HEK293 (cell line): ENCODE data around the gene ALOX12B.

Experiments
- GLI4 ChIP-seq: fragments of 450-650 bp; formaldehyde crosslinking; IDR thresholded peaks from 2 replicates; pipeline ENCODE4 v1.5.1; 2016; ENCODE audit warnings: missing biosample characterization, missing genetic modification characterization
- GLIS1 ChIP-seq: fragments of 450-650 bp; formaldehyde crosslinking; IDR thresholded peaks from 2 replicates; pipeline ENCODE4 v1.5.1; 2016; ENCODE audit warnings: missing biosample characterization, missing genetic modification characterization
- HOXA7 ChIP-seq: sonication (generic); formaldehyde crosslinking; IDR thresholded peaks from 2 replicates; pipeline ENCODE4 v1.8.1; 2022; ENCODE audit warnings: missing genetic modification reagents, borderline replicate concordance
- HOXD13 ChIP-seq: sonication (generic); formaldehyde crosslinking; IDR thresholded peaks from 2 replicates; pipeline ENCODE4 v1.8.0; 2022; ENCODE audit warnings: missing genetic modification reagents, borderline replicate concordance
- IKZF3 ChIP-seq: fragments of 450-650 bp; IDR thresholded peaks from 2 replicates; pipeline ENCODE4 v1.5.0; 2018; ENCODE audit warnings: missing biosample characterization, mild to moderate bottlenecking, missing genetic modification characterization, moderate library complexity
- MZF1 ChIP-seq: fragments of 450-650 bp; formaldehyde crosslinking; IDR thresholded peaks from 2 replicates; pipeline ENCODE4 v1.5.1; 2017; ENCODE audit warnings: missing biosample characterization, missing genetic modification characterization, borderline replicate concordance
- PRDM1 ChIP-seq: fragments of 450-650 bp; formaldehyde crosslinking; IDR thresholded peaks from 2 replicates; pipeline ENCODE4; 2016; ENCODE audit warnings: missing biosample characterization, missing genetic modification characterization
- RBAK ChIP-seq: fragments of 450-650 bp; formaldehyde crosslinking; IDR thresholded peaks from 2 replicates; pipeline ENCODE4 v1.5.1; 2016; ENCODE audit warnings: missing biosample characterization, missing genetic modification characterization
- REPIN1 ChIP-seq: fragments of 450-650 bp; formaldehyde crosslinking; IDR thresholded peaks from 2 replicates; pipeline ENCODE4 v1.5.1; 2017; ENCODE audit warnings: missing biosample characterization, missing genetic modification characterization, low read depth
- SP2 ChIP-seq: fragments of 450-650 bp; formaldehyde crosslinking; IDR thresholded peaks from 2 replicates; pipeline ENCODE4 v1.5.1; 2016; ENCODE audit warnings: missing biosample characterization, missing genetic modification characterization
- TCF7L2 ChIP-seq: IDR thresholded peaks from 2 replicates; pipeline ENCODE4 v1.6.1; 2011; ENCODE audit warnings: low read depth, mild to moderate bottlenecking, inconsistent platforms, low read length, moderate library complexity, borderline replicate concordance
- ZFP3 ChIP-seq: fragments of 450-650 bp; formaldehyde crosslinking; IDR thresholded peaks from 2 replicates; pipeline ENCODE4 v1.5.1; 2016; ENCODE audit warnings: low read depth, missing biosample characterization, missing genetic modification characterization
- ZIC2 ChIP-seq: fragments of 450-650 bp; formaldehyde crosslinking; IDR thresholded peaks from 2 replicates; pipeline ENCODE4 v1.5.1; 2016; ENCODE audit warnings: missing biosample characterization, missing genetic modification characterization
- ZNF132 ChIP-seq: fragments of 450-650 bp; formaldehyde crosslinking; IDR thresholded peaks from 2 replicates; pipeline ENCODE4 v1.5.1; 2017; ENCODE audit warnings: missing biosample characterization, missing genetic modification characterization, borderline replicate concordance
- ZNF169 ChIP-seq: fragments of 450-650 bp; formaldehyde crosslinking; IDR thresholded peaks from 2 replicates; pipeline ENCODE4 v1.5.1; 2016; ENCODE audit warnings: missing biosample characterization, missing genetic modification characterization
- ZNF223 ChIP-seq: fragments of 450-650 bp; formaldehyde crosslinking; IDR thresholded peaks from 2 replicates; pipeline ENCODE4 v1.5.1; 2016; ENCODE audit warnings: missing biosample characterization, missing genetic modification characterization
- ZNF423 ChIP-seq: fragments of 450-650 bp; formaldehyde crosslinking; IDR thresholded peaks from 2 replicates; pipeline ENCODE4 v1.5.1; 2016; ENCODE audit warnings: missing biosample characterization, missing genetic modification characterization
- ZNF48 ChIP-seq: fragments of 450-650 bp; formaldehyde crosslinking; IDR thresholded peaks from 2 replicates; pipeline ENCODE4 v1.5.1; 2016; ENCODE audit warnings: missing biosample characterization, missing genetic modification characterization
- ZNF521 ChIP-seq: fragments of 450-650 bp; formaldehyde crosslinking; IDR thresholded peaks from 2 replicates; pipeline ENCODE4 v1.5.1; 2017; ENCODE audit warnings: missing biosample characterization, mild to moderate bottlenecking, missing genetic modification characterization
- ZNF530 ChIP-seq: fragments of 450-650 bp; formaldehyde crosslinking; IDR thresholded peaks from 2 replicates; pipeline ENCODE4 v1.5.1; 2016; ENCODE audit warnings: low read depth, missing biosample characterization, missing genetic modification characterization
- ZNF555 ChIP-seq: fragments of 450-650 bp; formaldehyde crosslinking; conservative IDR thresholded peaks from 2 replicates; pipeline ENCODE4 v1.5.1; 2017; ENCODE audit warnings: missing biosample characterization, mild to moderate bottlenecking, missing genetic modification characterization, inconsistent platforms
- ZNF560 ChIP-seq: fragments of 450-650 bp; formaldehyde crosslinking; IDR thresholded peaks from 2 replicates; pipeline ENCODE4 v1.5.1; 2017; ENCODE audit warnings: missing biosample characterization, missing genetic modification characterization, borderline replicate concordance
- ZNF600 ChIP-seq: fragments of 450-650 bp; formaldehyde crosslinking; IDR thresholded peaks from 2 replicates; pipeline ENCODE4 v1.5.1; 2016; ENCODE audit warnings: missing biosample characterization, missing genetic modification characterization
- ZNF621 ChIP-seq: fragments of 450-650 bp; formaldehyde crosslinking; IDR thresholded peaks from 2 replicates; pipeline ENCODE4 v1.5.1; 2017; ENCODE audit warnings: missing biosample characterization, missing genetic modification characterization
- ZNF658 ChIP-seq: fragments of 450-650 bp; formaldehyde crosslinking; IDR thresholded peaks from 2 replicates; pipeline ENCODE4; 2016; ENCODE audit warnings: missing biosample characterization, missing genetic modification characterization
- TF ChIP-seq, protein P1 (sequence below): fragments of 450-650 bp; formaldehyde crosslinking; IDR thresholded peaks from 2 replicates; pipeline ENCODE4 v1.5.1; 2017; ENCODE audit warnings: missing biosample characterization, missing genetic modification characterization
- TF ChIP-seq, protein P2 (sequence below): fragments of 450-650 bp; formaldehyde crosslinking; IDR thresholded peaks from 2 replicates; pipeline ENCODE4; 2016; ENCODE audit warnings: missing biosample characterization, missing genetic modification characterization
- TF ChIP-seq, protein P3 (sequence below): fragments of 450-650 bp; formaldehyde crosslinking; IDR thresholded peaks from 2 replicates; pipeline ENCODE4 v1.5.1; 2017; ENCODE audit warnings: missing biosample characterization, missing genetic modification characterization
- TF ChIP-seq, protein P4 (sequence below): fragments of 450-650 bp; formaldehyde crosslinking; IDR thresholded peaks from 2 replicates; pipeline ENCODE4 v1.5.1; 2016; ENCODE audit warnings: missing biosample characterization, missing genetic modification characterization
- TF ChIP-seq, protein P5 (sequence below): fragments of 450-650 bp; formaldehyde crosslinking; IDR thresholded peaks from 2 replicates; pipeline ENCODE4 v1.5.1; 2016; ENCODE audit warnings: missing biosample characterization, missing genetic modification characterization, low read depth

Gene ALOX12B

DNA sequence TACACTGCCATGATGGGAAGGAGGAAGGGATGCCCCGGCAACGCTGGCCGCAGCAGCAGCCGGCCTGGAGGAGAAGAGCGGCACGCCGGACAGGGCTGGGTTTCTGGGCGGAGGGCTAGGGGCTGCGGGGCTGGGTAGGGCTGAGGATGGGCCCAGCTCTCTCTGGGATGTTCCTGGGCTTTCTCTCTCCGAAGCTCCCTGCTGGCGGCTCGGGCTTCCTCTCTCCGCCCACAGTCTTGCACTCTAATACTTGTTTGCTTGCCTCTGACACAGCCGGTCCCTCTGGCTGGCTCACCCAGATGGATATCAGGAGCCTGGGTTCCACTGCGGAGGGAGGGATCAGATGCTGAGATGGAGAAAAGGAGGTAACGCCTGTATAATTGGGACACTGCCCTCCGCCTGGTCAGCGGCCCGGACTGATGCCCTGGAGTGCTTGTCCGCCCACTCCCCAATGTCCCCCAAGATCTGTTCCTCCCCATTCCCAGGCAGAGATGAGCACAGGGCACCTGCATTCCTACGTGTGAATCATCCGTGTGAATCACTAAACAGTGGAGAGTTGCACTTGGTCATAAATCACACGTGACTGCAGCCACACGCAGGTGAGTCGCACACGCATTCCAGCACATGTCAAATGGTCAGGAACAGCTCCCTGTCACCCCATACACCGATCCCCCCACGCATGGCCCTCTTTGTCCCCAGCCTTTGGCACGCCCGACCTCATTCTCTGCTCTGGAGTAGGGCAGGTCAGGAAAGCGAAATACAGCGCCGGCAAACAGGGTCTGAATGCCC, 30.7 kb upstream of the ALOX12B start, which contains the start of gene ALOXE3 (continued):
- TF ChIP-seq, protein P1, sequence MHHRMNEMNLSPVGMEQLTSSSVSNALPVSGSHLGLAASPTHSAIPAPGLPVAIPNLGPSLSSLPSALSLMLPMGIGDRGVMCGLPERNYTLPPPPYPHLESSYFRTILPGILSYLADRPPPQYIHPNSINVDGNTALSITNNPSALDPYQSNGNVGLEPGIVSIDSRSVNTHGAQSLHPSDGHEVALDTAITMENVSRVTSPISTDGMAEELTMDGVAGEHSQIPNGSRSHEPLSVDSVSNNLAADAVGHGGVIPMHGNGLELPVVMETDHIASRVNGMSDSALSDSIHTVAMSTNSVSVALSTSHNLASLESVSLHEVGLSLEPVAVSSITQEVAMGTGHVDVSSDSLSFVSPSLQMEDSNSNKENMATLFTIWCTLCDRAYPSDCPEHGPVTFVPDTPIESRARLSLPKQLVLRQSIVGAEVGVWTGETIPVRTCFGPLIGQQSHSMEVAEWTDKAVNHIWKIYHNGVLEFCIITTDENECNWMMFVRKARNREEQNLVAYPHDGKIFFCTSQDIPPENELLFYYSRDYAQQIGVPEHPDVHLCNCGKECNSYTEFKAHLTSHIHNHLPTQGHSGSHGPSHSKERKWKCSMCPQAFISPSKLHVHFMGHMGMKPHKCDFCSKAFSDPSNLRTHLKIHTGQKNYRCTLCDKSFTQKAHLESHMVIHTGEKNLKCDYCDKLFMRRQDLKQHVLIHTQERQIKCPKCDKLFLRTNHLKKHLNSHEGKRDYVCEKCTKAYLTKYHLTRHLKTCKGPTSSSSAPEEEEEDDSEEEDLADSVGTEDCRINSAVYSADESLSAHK (tag by site-specific recombination): no peak
- TF ChIP-seq ZIC2: no peak
- TF ChIP-seq, protein P2, sequence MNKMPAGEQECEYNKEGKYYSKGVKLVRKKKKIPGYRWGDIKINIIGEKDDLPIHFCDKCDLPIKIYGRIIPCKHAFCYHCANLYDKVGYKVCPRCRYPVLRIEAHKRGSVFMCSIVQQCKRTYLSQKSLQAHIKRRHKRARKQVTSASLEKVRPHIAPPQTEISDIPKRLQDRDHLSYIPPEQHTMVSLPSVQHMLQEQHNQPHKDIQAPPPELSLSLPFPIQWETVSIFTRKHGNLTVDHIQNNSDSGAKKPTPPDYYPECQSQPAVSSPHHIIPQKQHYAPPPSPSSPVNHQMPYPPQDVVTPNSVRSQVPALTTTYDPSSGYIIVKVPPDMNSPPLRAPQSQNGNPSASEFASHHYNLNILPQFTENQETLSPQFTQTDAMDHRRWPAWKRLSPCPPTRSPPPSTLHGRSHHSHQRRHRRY: no peak
- peak; percentile 62 for TF ChIP-seq MZF1 (tag by site-specific recombination)
- TF ChIP-seq ZNF48 (tag by site-specific recombination): no peak
- TF ChIP-seq ZNF600 (tag by site-specific recombination): peak; percentile 99
- no peak for TF ChIP-seq ZNF132 (tag by site-specific recombination)
- TF ChIP-seq HOXD13 (CRISPR knock-in tag): no peak
- 0 out of 2 replicates have a peak, but pooled peaks have one; percentile 52 for TF ChIP-seq GLIS1 (tag by site-specific recombination)
- no peak for TF ChIP-seq ZNF223 (tag by site-specific recombination)
- TF ChIP-seq, protein P3, sequence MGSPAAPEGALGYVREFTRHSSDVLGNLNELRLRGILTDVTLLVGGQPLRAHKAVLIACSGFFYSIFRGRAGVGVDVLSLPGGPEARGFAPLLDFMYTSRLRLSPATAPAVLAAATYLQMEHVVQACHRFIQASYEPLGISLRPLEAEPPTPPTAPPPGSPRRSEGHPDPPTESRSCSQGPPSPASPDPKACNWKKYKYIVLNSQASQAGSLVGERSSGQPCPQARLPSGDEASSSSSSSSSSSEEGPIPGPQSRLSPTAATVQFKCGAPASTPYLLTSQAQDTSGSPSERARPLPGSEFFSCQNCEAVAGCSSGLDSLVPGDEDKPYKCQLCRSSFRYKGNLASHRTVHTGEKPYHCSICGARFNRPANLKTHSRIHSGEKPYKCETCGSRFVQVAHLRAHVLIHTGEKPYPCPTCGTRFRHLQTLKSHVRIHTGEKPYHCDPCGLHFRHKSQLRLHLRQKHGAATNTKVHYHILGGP (tag by site-specific recombination): no peak
- no peak for TF ChIP-seq ZNF521 (tag by site-specific recombination)
- no peak for TF ChIP-seq ZNF621 (tag by site-specific recombination)
- TF ChIP-seq IKZF3 (tag by site-specific recombination): no peak
- no peak for TF ChIP-seq RBAK (tag by site-specific recombination)
- TF ChIP-seq ZNF169 (tag by site-specific recombination): no peak
- TF ChIP-seq TCF7L2: no peak
- TF ChIP-seq ZNF560 (tag by site-specific recombination): no peak
- TF ChIP-seq, protein P4, sequence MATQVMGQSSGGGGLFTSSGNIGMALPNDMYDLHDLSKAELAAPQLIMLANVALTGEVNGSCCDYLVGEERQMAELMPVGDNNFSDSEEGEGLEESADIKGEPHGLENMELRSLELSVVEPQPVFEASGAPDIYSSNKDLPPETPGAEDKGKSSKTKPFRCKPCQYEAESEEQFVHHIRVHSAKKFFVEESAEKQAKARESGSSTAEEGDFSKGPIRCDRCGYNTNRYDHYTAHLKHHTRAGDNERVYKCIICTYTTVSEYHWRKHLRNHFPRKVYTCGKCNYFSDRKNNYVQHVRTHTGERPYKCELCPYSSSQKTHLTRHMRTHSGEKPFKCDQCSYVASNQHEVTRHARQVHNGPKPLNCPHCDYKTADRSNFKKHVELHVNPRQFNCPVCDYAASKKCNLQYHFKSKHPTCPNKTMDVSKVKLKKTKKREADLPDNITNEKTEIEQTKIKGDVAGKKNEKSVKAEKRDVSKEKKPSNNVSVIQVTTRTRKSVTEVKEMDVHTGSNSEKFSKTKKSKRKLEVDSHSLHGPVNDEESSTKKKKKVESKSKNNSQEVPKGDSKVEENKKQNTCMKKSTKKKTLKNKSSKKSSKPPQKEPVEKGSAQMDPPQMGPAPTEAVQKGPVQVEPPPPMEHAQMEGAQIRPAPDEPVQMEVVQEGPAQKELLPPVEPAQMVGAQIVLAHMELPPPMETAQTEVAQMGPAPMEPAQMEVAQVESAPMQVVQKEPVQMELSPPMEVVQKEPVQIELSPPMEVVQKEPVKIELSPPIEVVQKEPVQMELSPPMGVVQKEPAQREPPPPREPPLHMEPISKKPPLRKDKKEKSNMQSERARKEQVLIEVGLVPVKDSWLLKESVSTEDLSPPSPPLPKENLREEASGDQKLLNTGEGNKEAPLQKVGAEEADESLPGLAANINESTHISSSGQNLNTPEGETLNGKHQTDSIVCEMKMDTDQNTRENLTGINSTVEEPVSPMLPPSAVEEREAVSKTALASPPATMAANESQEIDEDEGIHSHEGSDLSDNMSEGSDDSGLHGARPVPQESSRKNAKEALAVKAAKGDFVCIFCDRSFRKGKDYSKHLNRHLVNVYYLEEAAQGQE (tag by site-specific recombination): no peak
- TF ChIP-seq ZNF423 (tag by site-specific recombination): no peak
- no peak for TF ChIP-seq GLI4
- no peak for TF ChIP-seq PRDM1 (tag by site-specific recombination)
- TF ChIP-seq ZFP3 (tag by site-specific recombination): no peak
- TF ChIP-seq SP2 (tag by site-specific recombination): no peak
- TF ChIP-seq, protein P5, sequence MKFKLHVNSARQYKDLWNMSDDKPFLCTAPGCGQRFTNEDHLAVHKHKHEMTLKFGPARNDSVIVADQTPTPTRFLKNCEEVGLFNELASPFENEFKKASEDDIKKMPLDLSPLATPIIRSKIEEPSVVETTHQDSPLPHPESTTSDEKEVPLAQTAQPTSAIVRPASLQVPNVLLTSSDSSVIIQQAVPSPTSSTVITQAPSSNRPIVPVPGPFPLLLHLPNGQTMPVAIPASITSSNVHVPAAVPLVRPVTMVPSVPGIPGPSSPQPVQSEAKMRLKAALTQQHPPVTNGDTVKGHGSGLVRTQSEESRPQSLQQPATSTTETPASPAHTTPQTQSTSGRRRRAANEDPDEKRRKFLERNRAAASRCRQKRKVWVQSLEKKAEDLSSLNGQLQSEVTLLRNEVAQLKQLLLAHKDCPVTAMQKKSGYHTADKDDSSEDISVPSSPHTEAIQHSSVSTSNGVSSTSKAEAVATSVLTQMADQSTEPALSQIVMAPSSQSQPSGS (tag by site-specific recombination): no peak
- no peak for TF ChIP-seq ZNF530 (tag by site-specific recombination)
- TF ChIP-seq HOXA7 (CRISPR knock-in tag): no peak
- no peak for TF ChIP-seq ZNF658 (tag by site-specific recombination)
- TF ChIP-seq REPIN1 (tag by site-specific recombination): no peak
- no peak for TF ChIP-seq ZNF555 (tag by site-specific recombination)
